Measurements from ENCODE around the gene EFCAB8.

GRCh38 chr20:32830437-32830836 is 28.3 kb upstream of the EFCAB8 start:
- TF ChIP-seq MAX (IDR thresholded peaks at IDR 0.05), result no peak
- no peak for TF ChIP-seq ZBTB7A (IDR thresholded peaks at IDR 0.05; ENCODE audit: low read depth)
- TF ChIP-seq CEBPB (IDR thresholded peaks at IDR 0.05), result no peak
- no peak for TF ChIP-seq TAF1 (IDR thresholded peaks at IDR 0.05; ENCODE audit: low read depth)
- TF ChIP-seq USF1 (IDR thresholded peaks at IDR 0.05), result no peak
- TF ChIP-seq REST (IDR thresholded peaks at IDR 0.05; ENCODE audit: low read depth), result no peak
- no peak for TF ChIP-seq NFIC (IDR thresholded peaks at IDR 0.05)
- TF ChIP-seq TEAD4 (IDR thresholded peaks at IDR 0.05), result no peak
- TF ChIP-seq EP300 (IDR thresholded peaks at IDR 0.05; ENCODE audit: borderline replicate concordance), result no peak
- TF ChIP-seq CREB1 (IDR thresholded peaks at IDR 0.05; ENCODE audit: low read depth), result no peak

Measured in Ishikawa (cell line).